HFFc6 (cell line): Measurements from ENCODE around the gene SPOCK1. TPM values are rescaled to one million over a fixed set of nuclear protein-coding genes. Genes with fewer than 3 reads are reported as not detected.
A peak's percentile ranks its signal among the peaks of the same experiment; 100 is the strongest.

Experiments used
- DNase-seq: peaks from one replicate; pipeline ENCODE4 v3.0.0-alpha.2; 2018
- H3K27ac Mint-ChIP-seq: 2 replicates; pipeline ENCODE4 v1.8.0; 2020; ENCODE audit warnings: mild to moderate bottlenecking, mixed read lengths
- H3K27me3 Mint-ChIP-seq: 2 replicates; pipeline ENCODE4 v1.8.0; 2021; ENCODE audit warnings: mild to moderate bottlenecking, moderate library complexity, mixed read lengths; ENCODE audit not compliant: insufficient read depth
- H3K36me3 Mint-ChIP-seq: 2 replicates; pipeline ENCODE4 v1.8.0; 2021; ENCODE audit warnings: low read depth, mixed read lengths
- H3K4me1 Mint-ChIP-seq: 2 replicates; pipeline ENCODE4 v1.8.0; 2020; ENCODE audit warnings: low read depth, mixed read lengths
- H3K4me3 Mint-ChIP-seq: 2 replicates; pipeline ENCODE4 v1.8.0; 2020; ENCODE audit warnings: mild to moderate bottlenecking, moderate library complexity, mixed read lengths
- H3K9me3 Mint-ChIP-seq: 2 replicates; pipeline ENCODE4 v1.8.0; 2020; ENCODE audit warnings: mild to moderate bottlenecking, mixed read lengths
- total RNA-seq, 6 experiments: library from RNA; stranded (reverse); fragmentation: NEBNext Ultra II Directional; extraction: Animal tissue kit (Norgen Biotek cat#: 25700); gene quantifications; 2 replicates in 1 of 6; 3 replicates in 5 of 6; pipeline ENCODE4 v1.2.3, GENCODE V29; 2021
- TF ChIP-seq, protein P1 (sequence below): fragments of 200-600 bp; sonication (generic); IDR thresholded peaks from 2 replicates; pipeline ENCODE4 v1.5.0; 2021; ENCODE audit warnings: antibody characterized with exemption, mild to moderate bottlenecking

SPOCK1 gene
- total RNA-seq, 6 experiments from 2014 or later: 111 to 170 (median 125) TPM

DNA sequence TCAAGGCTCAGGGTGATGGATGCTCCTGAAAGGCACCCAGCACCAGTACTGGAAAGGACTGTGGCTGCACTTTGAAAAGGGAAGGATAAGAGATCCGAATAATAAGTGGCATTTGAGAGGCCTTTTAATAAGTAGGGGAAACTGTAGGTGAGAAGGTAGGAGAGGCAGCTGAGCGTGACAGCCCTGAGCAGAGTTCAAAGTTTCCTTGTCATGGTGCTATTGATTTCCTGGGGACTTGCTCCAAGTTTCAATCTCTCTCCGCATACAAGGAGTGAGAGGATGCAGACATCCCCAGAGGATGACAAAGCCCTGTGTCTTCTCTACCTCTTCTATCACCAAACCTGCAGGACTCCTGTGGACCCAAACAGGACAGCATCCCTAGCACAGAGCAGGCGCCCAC lies 354.5 kb downstream of the SPOCK1 start:
- Mint-ChIP-seq H3K9me3 (no peaks in the 10 kb centered on the region), H3K4me1 (peaks cover 76% of the 10 kb centered on the region), H3K4me3 (no peak overlapping the region), H3K27me3 (peaks cover 7% of the 10 kb centered on the region; the same call in 1 of the 2 replicates), H3K36me3 (no peaks in the 10 kb centered on the region), H3K27ac (peak overlapping the region; percentile 93)
- TF ChIP-seq, protein P1, sequence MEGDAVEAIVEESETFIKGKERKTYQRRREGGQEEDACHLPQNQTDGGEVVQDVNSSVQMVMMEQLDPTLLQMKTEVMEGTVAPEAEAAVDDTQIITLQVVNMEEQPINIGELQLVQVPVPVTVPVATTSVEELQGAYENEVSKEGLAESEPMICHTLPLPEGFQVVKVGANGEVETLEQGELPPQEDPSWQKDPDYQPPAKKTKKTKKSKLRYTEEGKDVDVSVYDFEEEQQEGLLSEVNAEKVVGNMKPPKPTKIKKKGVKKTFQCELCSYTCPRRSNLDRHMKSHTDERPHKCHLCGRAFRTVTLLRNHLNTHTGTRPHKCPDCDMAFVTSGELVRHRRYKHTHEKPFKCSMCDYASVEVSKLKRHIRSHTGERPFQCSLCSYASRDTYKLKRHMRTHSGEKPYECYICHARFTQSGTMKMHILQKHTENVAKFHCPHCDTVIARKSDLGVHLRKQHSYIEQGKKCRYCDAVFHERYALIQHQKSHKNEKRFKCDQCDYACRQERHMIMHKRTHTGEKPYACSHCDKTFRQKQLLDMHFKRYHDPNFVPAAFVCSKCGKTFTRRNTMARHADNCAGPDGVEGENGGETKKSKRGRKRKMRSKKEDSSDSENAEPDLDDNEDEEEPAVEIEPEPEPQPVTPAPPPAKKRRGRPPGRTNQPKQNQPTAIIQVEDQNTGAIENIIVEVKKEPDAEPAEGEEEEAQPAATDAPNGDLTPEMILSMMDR: no peak
- DNase-seq: no peak

DNA sequence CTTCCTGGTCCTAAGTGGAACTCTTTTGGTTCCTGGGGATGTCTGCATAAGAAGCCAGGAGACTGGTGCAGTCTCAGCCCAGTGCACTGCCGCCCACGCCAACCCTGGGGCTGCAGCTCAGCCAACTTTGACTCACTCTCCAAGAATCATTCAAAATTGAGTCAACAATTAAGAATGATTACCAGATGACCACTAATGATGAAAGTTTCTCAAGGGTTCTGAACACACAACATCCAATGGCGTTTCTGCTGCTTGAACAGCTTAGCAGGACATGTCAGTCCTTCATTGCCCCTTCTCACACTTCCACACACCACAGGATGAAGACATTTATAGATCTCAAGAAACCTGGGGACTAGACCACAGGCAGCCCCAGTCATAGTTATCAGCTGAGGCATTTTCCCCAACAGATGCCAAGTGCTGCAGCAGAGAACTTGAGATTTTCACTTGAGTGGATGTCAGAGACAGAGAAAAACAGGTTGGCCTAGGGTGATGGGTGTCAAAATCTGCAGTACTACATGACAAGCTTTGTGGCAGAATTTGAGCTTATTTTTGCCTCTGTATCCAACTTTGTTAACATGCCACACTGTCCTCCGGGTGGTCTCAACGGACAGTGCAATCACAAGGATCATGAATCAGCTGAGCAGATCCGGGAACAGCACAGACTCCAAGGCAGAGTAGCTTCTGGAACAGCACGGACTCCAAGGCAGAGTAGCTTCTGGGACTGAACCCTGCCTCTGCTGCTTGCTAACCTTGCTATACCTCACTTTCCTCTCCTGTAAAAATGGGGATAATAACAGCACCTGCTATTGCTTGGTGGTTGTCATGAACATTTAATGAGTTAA lies 356.1 kb downstream of the SPOCK1 start:
- DNase-seq: peak; percentile 96
- H3K4me3 Mint-ChIP-seq: peak overlapping the region; percentile 68
- H3K36me3 Mint-ChIP-seq: no peaks in the 10 kb centered on the region
- no peaks in the 10 kb centered on the region for H3K9me3 Mint-ChIP-seq
- H3K27me3 Mint-ChIP-seq: 0 out of 2 replicates have a peak, but pooled peaks cover 4% of the 10 kb centered on the region
- TF ChIP-seq, protein P1: no peak
- H3K27ac Mint-ChIP-seq: peak overlapping the region; percentile 93
- peaks cover 72% of the 10 kb centered on the region for H3K4me1 Mint-ChIP-seq

DNA sequence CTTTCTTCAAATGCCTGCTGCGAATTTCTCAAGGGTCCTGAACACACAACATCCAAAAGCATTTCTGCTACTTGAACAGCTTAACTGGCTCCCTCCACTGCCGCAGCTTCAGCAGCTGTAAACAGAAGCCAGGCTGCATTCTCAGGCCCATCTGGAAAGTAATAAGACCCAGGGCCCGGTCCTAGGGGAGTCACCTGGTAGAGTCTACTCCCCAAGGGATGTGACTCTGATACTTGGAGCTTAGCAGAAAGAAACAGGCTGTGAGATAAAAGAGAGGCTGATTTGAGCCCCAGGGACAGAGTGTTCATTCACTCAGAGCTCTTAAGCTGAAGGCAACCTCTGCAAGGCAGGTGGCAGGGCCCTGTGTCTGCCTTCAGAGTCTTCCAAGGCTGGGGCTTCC lies 356.8 kb downstream of the SPOCK1 start:
- peak overlapping the region; percentile 65 for H3K4me3 Mint-ChIP-seq
- H3K27me3 Mint-ChIP-seq: 0 out of 2 replicates have a peak, but pooled peaks cover 4% of the 10 kb centered on the region
- H3K36me3 Mint-ChIP-seq: no peaks in the 10 kb centered on the region
- no peaks in the 10 kb centered on the region for H3K9me3 Mint-ChIP-seq
- TF ChIP-seq, protein P1: no peak
- peak overlapping the region; percentile 93 for H3K27ac Mint-ChIP-seq
- no peak for DNase-seq
- H3K4me1 Mint-ChIP-seq: peaks cover 65% of the 10 kb centered on the region

DNA sequence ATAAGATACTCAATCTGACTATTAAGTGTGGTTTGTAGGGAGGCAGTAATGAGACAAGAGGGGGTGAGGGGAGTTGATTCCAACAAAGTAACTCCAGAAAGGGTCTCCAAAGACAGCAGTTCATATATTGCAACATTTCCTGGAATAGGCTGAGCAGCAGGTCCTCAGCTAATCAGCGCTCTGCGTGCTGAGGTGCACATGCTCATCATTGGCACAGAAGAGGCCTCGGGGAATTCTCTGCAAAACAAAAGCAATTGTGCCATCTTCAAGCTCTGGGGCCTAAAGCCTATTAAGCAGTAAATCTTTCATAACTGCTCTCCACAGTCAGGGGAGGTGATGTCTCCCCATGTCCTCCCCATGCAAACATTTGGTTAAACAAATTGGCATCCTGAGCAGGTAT lies 357.3 kb downstream of the SPOCK1 start:
- Mint-ChIP-seq H3K4me1 (peaks cover 60% of the 10 kb centered on the region), H3K27me3 (0 out of 2 replicates have a peak, but pooled peaks cover 4% of the 10 kb centered on the region), H3K36me3 (no peaks in the 10 kb centered on the region), H3K4me3 (peak overlapping the region; percentile 65; the same call in 1 of the 2 replicates), H3K9me3 (no peaks in the 10 kb centered on the region), H3K27ac (peak overlapping the region; percentile 93)
- no peak for DNase-seq
- TF ChIP-seq, protein P1: no peak

DNA sequence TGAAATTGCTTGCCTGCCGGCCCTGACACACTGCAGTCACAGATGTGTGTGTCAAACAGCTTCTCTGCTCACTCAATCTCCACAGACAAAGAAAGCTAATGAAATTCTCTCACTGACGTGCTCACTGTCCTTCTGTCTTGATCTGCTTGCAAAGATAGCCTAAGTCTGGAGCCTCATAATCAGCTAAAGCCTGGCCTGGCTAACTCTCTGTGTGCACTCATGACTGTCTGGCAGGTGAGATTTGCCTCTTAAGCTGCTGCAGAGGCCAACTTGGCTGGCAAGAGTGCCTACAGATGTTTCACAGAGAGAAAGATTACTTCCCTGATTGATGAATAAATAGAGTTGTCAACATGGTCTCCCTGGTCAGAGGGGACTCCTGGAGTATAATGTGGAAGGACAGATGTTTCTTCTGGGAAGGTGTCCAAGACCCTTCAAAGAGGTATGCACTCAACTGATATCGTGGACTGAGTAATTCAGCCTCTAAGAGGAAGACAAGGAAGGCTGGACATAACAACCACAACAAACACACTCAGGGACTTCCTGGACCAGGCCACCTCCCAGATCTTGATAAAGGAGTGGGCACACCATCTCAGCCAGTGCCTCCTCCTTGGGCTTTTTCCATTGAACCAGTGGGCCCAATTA lies 362.0 kb downstream of the SPOCK1 start:
- Mint-ChIP-seq H3K9me3 (no peaks in the 10 kb centered on the region), H3K4me3 (no peak overlapping the region), H3K27me3 (no peaks in the 10 kb centered on the region), H3K27ac (no peak overlapping the region), H3K36me3 (no peaks in the 10 kb centered on the region), H3K4me1 (peaks cover 13% of the 10 kb centered on the region)
- DNase-seq: no peak
- TF ChIP-seq, protein P1: no peak
